ENCODE measurements around the gene ST8SIA4.

GRCh38 chr5:100950985-100951384 is 47.9 kb upstream of the ST8SIA4 start:
- TF ChIP-seq GLIS3 (CRISPR knock-in tag; IDR thresholded peaks at IDR 0.05) (no peak), TSHZ2 (CRISPR knock-in tag; IDR thresholded peaks at IDR 0.05) (no peak), RARB (CRISPR knock-in tag; IDR thresholded peaks at IDR 0.05) (no peak)

All from SK-N-SH treated with all-trans-retinoic acid at 6 μM for 48 hours (cell line).